K562 (cell line): ENCODE measurements around the gene BRD4. TPM values are rescaled to one million over a fixed set of nuclear protein-coding genes. Genes with fewer than 3 reads are reported as not detected.

ENCODE experiments used
- ATF7 ChIP-seq: fragments of 450-650 bp; IDR thresholded peaks from 2 replicates; pipeline ENCODE4 v1.7.1; 2014; ENCODE audit warnings: mild to moderate bottlenecking, moderate library complexity
- CC2D1A ChIP-seq: fragments of 450-650 bp; IDR thresholded peaks from 2 replicates; pipeline ENCODE4 v1.6.1; 2017; ENCODE audit warnings: mild to moderate bottlenecking
- CREB3 ChIP-seq: fragments of 450-650 bp; conservative IDR thresholded peaks from 2 replicates; pipeline ENCODE4 v1.6.1; 2016; ENCODE audit warnings: missing genetic modification characterization, low read depth, mild to moderate bottlenecking, missing compliant biosample characterization, moderate library complexity
- CXXC5 ChIP-seq: fragments of 250-450 bp; sonication (Bioruptor Pico); IDR thresholded peaks from 2 replicates; pipeline ENCODE4 v1.8.0; 2022; ENCODE audit warnings: inconsistent platforms, mild to moderate bottlenecking, moderate library complexity
- GMEB1 ChIP-seq: fragments of 250-450 bp; sonication (Bioruptor Pico); IDR thresholded peaks from 2 replicates; pipeline ENCODE4 v1.4.0; 2020; ENCODE audit warnings: mild to moderate bottlenecking
- LCOR ChIP-seq: sonication (generic); formaldehyde crosslinking; IDR thresholded peaks from 2 replicates; pipeline ENCODE4 v1.8.0; 2022; ENCODE audit warnings: mild to moderate bottlenecking, missing genetic modification reagents
- MCM5 ChIP-seq: fragments of 450-650 bp; IDR thresholded peaks from 2 replicates; pipeline ENCODE4 v1.6.1; 2016; ENCODE audit warnings: low read depth
- MLLT1 ChIP-seq, 2 experiments: fragments of 450-650 bp; IDR thresholded peaks; 2 replicates each; pipeline ENCODE4 v1.6.1; 2016
- TEAD2 ChIP-seq: fragments of 450-650 bp; IDR thresholded peaks from 2 replicates; pipeline ENCODE4 v1.6.1; 2016; ENCODE audit warnings: missing genetic modification characterization, control low read depth, missing compliant biosample characterization
- ZBTB33 ChIP-seq: sonication (generic); formaldehyde crosslinking; IDR thresholded peaks from 2 replicates; pipeline ENCODE4 v1.8.1; 2023; ENCODE audit warnings: mild to moderate bottlenecking, missing genetic modification reagents
- ZNF232 ChIP-seq: sonication (generic); formaldehyde crosslinking; IDR thresholded peaks from 2 replicates; pipeline ENCODE4 v1.8.0; 2022; ENCODE audit warnings: mild to moderate bottlenecking, missing genetic modification reagents
- polyA plus RNA-seq, 8 experiments: library from polyadenylated mRNA; depleted of rRNA in 4 of 8; stranded (reverse) in 5 of 8; unstranded in 3 of 8; fragments of >200 nt; fragmentation: Nextera tagmentation in 2 of 8; fragmentation: Illumina TruSeq in 1 of 8; extraction: Ambion mirVana in 2 of 8; extraction: Trizol in 1 of 8; gene quantifications; 2 replicates each; pipeline versions ENCODE4 v1.2.1 to v1.2.3, GENCODE V29; 2011 to 2014; ENCODE audit warnings: inconsistent platforms in 1 of 8, missing spikeins in 1 of 8
- total RNA-seq, 7 experiments: library from RNA; depleted of rRNA in 6 of 7; stranded (reverse); fragments of >200 nt in 6 of 7; fragmentation: Illumina TruSeq in 2 of 7; extraction: Trizol in 2 of 7; gene quantifications; 2 replicates each; pipeline versions ENCODE4 v1.2.1 to v1.2.3, GENCODE V29; 2011 to 2021; ENCODE audit warnings: low replicate concordance in 1 of 7

BRD4 gene
- total and polyA plus RNA-seq, 9 of the 15 experiments (the other 6 are each of a cell fraction or from before 2014, with no cell fraction given), result 1.8 to 105 (median 15.6) TPM

- TF ChIP-seq CREB3 (tag) (no peak), ATF7 (0 out of 2 replicates have a peak, but pooled peaks have one; percentile 23), GMEB1 (CRISPR knock-in tag) (no peak), CC2D1A (0 out of 2 replicates have a peak, but pooled peaks have one; percentile 30), CXXC5 (CRISPR knock-in tag) (peak; percentile 60), TEAD2 (tag) (no peak), MCM5 (no peak), LCOR (CRISPR knock-in tag) (no peak), MLLT1 (IDR thresholded peaks at IDR 0.05) (0 out of 4 replicates have a peak, but pooled peaks of 1 of the 2 experiments have one; percentile 44), ZBTB33 (peak; percentile 100), ZNF232 (CRISPR knock-in tag) (no peak)
Measured at GRCh38 chr19:15264061-15264932, 68.0 kb downstream of the BRD4 start (continued).
